ENCODE measurements around the gene MNT.

Gene MNT

DNA sequence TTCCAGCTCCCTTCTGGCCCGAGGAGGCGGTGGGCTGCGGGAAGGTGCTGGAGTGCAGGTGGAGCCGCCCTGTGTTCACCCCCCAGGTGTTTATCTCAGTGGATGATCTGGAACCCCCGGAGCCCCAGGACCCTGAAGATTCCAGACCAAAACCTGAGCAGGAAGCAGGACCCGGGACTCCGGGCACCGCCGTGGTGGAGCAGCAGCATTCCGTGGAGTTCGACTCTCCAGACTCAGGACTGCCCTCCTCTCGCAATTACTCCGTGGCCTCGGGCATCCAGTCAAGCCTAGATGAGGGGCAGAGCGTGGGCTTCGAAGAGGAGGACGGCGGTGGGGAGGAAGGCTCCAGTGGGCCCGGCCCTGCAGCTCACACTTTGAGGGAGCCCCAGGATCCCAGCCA lies 25.5 kb downstream of the MNT start:
- no peak for TF ChIP-seq ZNF274 (IDR thresholded peaks at IDR 0.05; ENCODE audit: low read depth, low read length)
- H3K4me3 ChIP-seq (ENCODE audit: low read length) = no peak overlapping the region

DNA sequence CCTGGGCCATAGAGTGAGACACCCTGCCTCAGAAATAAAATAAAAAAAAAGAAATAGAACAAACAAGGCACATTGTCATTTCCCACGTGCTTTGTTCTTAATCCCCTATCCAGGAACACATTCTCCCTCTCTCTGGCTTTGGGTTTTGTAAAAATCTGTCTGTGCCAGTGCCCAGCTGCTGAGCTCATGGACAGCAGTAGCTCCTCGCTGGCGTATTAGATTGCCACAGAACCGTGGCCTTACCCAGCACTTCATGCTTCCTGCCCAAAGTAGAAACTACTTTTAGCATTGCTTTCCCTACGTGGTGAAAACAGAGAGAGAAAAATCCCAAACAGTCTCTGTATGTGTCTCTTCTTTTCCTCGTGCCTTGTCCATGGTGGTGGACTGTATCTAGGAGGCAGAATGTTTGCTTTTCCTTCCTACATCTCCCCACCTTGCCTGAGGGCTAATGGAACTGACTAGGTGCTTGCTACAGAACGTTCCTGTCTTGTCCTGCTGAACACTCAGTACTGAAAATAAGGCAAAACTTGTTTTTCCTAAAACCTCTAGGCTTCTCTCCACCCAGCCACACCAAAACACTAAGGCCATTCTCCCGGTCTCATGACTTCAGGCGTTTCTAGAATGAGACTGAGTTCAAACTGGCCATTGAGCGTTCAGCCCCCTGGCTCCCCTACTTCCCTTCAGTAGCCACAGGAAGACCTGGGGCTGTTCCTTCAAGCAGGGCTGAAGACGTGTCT lies 26.1 kb downstream of the MNT start:
- no peak overlapping the region for H3K4me3 ChIP-seq (ENCODE audit: low read length)
- TF ChIP-seq ZNF274 (IDR thresholded peaks at IDR 0.05; ENCODE audit: low read depth, low read length) = no peak

DNA sequence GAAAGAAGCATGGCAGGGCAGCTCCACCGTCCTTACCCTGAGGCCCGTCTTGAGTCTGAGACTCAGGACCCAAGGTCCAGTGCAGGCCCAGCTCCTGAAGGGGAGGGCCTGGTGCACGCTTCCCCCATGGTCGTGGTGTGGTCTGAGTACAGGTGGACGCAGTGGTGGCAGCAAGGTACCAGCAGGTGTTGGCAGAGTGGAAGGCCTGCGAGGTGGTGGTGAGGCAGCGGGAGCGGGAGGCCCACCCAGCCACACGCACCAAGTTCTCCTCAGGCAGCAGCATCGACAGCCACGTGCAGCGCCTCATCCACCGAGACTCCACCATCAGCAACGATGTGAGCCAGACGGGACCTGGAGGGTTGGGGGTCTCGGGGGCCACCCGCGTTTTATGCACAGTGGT lies 27.7 kb downstream of the MNT start:
- no peak overlapping the region for H3K4me3 ChIP-seq (ENCODE audit: low read length)
- no peak for TF ChIP-seq ZNF274 (IDR thresholded peaks at IDR 0.05; ENCODE audit: low read depth, low read length)

DNA sequence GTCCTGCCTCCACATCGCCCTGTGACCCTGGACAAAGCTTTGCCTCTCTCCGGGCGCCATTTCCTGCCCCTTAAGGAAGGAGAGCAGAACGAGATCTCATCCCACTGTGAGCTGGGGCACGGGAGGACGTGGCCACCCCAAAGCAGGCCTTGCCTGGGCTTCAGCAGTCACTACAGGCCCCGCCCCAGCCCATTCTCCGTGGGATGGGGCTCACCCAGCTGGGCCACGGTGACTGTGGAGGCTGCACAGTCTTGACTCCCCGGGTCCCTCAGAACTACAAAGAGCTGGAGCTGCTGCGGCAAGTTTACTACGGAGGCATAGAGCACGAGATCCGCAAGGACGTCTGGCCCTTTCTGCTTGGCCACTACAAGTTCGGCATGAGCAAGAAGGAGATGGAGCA lies 28.2 kb downstream of the MNT start:
- no peak for TF ChIP-seq ZNF274 (IDR thresholded peaks at IDR 0.05; ENCODE audit: low read depth, low read length)
- no peak overlapping the region for H3K4me3 ChIP-seq (ENCODE audit: low read length)

DNA sequence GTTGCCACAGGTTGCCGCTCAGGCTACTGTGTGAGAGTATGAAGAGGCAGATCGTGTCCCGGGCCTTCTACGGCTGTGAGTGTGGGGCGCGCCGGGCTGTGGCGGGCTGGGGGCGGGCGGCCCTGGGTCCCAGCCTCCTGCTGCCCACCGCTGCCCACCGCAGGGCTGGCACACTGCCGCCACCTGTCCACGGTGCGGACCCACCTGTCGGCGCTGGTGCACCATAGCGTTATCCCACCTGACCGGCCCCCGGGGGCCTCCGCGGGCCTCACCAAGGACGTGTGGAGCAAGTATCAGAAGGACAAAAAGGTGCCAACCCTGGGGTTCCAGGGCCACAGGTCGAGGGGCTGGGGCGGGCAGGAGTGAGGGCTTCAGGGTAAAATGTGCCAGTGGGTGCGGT lies 28.7 kb downstream of the MNT start:
- no peak overlapping the region for H3K4me3 ChIP-seq (ENCODE audit: low read length)

DNA sequence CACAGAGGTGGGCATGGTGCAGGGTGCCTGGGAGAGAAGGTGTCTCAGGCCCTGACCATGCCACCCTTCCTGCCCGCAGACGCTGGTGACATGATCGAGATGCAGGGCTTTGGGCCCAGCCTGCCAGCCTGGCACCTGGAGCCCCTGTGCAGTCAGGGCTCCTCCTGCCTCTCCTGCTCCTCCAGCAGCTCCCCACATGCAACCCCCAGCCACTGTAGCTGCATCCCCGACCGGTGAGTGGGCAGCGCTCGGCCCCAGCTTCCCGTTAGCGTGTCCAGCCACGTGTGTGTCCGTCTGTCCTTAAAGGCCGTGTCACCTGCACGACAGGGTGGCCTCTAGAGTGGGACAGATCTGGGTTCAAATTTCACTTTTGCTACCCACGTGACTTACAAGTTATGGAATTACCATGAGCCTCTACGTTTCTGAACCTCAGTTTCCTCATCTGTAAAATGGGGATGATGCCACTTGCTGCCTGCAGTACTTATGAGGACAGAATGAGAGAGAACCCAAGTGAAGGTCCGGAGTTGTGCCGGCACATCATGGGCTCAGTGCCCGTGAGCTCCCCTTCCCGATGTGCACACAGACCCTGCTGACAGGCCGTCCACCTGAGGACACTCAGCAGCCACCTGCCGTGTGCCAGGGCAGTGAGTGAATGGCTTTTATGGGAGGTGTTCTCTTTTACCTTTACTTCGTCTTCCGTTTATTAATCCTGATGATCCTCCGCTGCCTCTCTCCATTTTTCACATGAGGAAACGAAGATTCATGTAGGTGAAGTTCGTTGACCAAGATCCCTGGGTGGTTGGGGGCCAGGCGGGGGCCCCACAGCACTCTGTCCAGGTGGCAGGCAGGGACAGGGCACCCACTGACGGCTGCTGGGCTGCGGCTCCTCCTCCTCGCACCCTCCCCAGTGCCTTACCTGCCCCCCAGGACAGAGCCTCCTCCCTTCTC lies 29.4 kb downstream of the MNT start:
- no peak for TF ChIP-seq ZNF274 (IDR thresholded peaks at IDR 0.05; ENCODE audit: low read depth, low read length)
- no peak overlapping the region for H3K4me3 ChIP-seq (ENCODE audit: low read length)

More for the DNA sequence above, 28.7 kb downstream of the MNT start:
- TF ChIP-seq ZNF274 (IDR thresholded peaks at IDR 0.05; ENCODE audit: low read depth, low read length) = no peak

DNA sequence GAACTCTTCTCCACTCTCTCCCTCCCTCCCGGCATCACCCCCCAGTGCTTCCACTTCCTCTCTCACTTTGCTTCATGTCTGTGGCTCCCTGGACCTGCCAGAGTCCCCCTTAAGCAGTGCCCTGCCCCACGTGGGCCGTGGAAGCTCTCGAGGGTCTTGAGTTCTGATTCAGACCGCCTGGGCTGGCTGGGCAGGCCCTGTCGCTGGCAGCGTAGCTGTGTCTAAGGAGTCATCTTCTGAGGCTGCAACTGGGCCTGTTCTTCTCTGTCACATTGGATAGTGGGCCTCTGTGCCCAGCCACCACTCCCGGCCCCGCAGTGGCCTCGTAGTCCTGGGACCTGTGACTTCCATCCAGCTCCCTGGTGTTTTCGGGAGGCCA lies 30.7 kb downstream of the MNT start:
- TF ChIP-seq ZNF274 (IDR thresholded peaks at IDR 0.05; ENCODE audit: low read depth, low read length) = no peak

DNA sequence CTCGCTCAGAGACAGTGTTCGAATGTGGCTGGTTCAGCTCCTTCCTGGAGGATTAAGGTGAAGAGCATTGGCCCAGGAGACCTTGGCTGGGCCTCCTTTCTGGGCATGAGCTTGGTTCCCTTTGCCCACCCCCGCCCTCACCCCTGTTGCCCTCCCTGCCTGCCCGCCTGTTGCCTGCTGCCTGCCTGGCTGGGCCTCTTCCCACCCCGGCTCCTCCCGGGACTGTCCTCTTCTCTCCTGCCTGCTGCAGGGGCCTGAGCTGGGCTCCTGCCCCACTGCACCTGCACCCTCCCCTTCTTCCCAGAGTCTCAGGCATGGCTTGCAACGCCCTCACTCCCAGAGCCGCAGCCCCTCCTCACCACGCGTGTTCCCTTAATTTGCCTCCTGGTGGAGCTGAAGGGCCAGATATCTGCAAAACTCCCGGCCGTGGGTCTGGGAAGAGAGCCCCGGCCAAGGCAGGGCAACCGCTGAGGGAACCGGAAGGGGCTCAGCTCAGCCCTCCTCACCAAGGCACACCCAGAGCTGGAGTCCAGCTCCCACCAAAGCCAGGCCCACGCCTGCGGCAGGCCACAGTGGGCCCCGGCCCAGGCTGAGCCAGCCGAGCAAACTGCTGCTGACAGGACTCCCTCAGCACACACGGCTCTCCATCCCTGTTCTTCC lies 31.2 kb downstream of the MNT start:
- TF ChIP-seq ZNF274 (IDR thresholded peaks at IDR 0.05; ENCODE audit: low read depth, low read length) = no peak
- H3K4me3 ChIP-seq (ENCODE audit: low read length) = no peak overlapping the region

More for the DNA sequence above, 30.7 kb downstream of the MNT start:
- no peak overlapping the region for H3K4me3 ChIP-seq (ENCODE audit: low read length)

DNA sequence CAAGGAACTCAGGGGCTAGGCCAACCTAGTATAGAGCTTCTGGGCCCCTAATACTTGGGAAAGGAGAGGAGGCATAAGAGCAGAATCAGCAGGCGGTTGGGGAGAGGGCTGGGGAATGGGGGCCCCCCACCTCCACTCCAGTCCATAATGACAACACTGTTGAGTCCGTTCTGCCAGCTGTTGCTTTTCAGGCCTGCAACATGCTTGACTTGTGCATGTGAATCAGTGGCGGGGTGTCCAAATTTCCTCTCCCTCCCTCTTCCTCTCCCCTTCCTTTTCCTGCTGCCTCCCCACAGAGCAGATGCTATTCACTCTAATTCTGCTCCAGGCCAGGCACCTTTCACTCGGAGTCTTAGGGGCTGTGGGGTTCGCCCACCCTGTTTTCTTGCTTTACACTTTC lies 31.8 kb downstream of the MNT start:
- H3K4me3 ChIP-seq (ENCODE audit: low read length) = no peak overlapping the region
- TF ChIP-seq ZNF274 (IDR thresholded peaks at IDR 0.05; ENCODE audit: low read depth, low read length) = no peak

DNA sequence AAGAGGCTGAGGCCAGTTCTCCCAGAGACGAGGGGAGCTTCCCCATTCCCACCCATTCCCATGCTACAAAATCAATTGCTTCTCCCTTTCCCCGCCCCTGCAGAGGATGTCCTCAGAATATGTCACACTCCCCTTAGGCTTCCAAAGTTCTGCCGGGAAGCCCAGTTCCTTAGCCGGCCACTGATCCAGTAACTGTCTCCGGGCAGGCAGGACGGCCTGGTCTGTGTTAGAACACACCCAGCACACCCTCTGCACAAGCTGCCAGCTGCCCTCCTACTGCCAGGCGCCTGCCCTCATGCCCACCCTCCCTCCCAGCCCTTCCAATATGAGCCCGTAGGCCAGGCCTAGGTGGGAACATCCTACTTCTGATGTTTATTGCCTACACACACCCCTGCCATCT lies 32.5 kb downstream of the MNT start:
- H3K4me3 ChIP-seq (ENCODE audit: low read length) = no peak overlapping the region
- TF ChIP-seq ZNF274 (IDR thresholded peaks at IDR 0.05; ENCODE audit: low read depth, low read length) = no peak

DNA sequence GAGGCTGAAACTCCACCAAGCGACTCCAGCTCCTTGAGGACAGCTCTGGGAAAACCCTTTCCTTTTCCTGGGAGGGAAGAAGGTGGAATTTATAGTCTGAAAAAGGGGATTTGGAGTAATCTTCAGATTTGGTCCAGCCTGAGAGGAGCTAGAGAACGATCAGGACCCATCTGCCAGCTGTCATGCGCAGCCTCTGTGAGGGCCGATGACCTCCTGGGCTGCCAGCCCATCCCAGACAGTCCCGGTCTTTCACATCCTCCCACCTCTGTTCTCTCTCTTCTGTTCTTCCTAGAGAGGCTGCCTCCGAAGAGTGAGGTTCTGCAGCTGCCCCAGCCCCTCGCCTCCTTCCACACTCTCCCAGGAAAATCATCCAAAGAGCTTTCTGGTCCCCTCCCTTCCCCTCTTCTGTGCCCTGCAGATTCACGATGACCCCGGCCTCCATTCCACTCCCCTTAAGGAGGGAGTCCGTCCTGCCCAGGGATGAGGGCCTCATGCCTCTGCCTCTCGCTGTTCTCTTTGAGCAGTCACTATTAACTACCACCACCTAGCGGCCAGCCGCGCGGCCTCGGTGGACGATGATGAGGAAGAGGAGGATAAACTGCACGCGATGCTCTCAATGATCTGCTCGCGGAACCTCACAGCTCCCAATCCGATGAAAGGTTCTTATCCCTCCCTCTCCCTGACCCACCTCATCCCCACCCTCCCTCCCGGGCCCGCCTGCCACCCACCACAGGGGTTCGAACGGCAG lies 33.9 kb downstream of the MNT start:
- no peak for TF ChIP-seq ZNF274 (IDR thresholded peaks at IDR 0.05; ENCODE audit: low read depth, low read length)
- H3K4me3 ChIP-seq (ENCODE audit: low read length) = no peak overlapping the region

DNA sequence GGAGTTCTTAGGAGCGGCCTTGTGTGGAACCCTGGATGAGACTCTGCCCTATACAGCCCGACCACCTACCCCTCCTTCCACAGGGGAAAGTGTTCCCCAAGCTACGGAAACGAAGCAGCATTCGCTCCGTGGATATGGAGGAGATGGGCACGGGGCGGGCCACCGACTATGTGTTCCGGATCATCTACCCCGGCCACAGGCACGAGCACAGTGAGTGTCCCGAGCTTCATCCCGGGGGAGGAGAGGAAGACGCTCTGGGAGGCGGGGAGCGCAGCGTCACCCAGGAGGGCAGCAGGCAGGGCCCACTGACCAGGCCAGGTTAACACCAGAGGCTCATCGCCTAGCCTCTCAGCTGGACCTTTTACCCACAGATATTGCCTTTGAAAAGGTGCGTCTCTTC lies 35.7 kb downstream of the MNT start:
- no peak for TF ChIP-seq ZNF274 (IDR thresholded peaks at IDR 0.05; ENCODE audit: low read depth, low read length)
- H3K4me3 ChIP-seq (ENCODE audit: low read length) = no peak overlapping the region

DNA sequence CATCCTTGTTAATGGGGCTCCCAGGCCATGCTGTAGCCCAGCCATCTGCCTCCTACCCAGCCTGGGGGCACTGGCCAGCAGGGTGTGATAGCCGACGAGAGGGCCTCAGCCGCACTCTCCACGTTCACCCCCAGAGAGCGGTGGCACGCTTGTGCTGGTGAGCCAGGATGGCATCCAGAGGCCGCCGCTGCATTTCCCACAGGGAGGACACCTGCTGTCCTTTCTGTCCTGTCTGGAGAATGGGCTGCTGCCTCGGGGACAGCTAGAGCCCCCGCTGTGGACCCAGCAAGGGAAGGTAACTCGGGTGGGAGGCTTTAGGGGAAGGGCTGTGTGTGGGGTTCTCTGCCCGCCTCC lies 36.1 kb downstream of the MNT start:
- no peak for TF ChIP-seq ZNF274 (IDR thresholded peaks at IDR 0.05; ENCODE audit: low read depth, low read length)
- no peak overlapping the region for H3K4me3 ChIP-seq (ENCODE audit: low read length)
